OCI-LY3 (cell line): ENCODE measurements around the gene NELL2.

ENCODE experiments used
- H2AFZ ChIP-seq: fragments of 200-600, 300-600 bp; shearing (Covaris generic); 2 replicates; pipeline ENCODE4 v1.6.0; 2014; ENCODE audit warnings: antibody characterized with exemption, low read depth, low read length
- H3K27ac ChIP-seq: fragments of 200-600, 300-600 bp; sonication (generic); 2 replicates; pipeline ENCODE4 v1.5.1; 2014; ENCODE audit warnings: mild to moderate bottlenecking, low read length, moderate library complexity, mixed read lengths
- H3K27me3 ChIP-seq: fragments of 200-600, 300-600 bp; sonication (generic); 2 replicates; pipeline ENCODE4 v1.6.1; 2014; ENCODE audit warnings: low read depth, low read length, mixed read lengths
- H3K36me3 ChIP-seq: fragments of 200-600, 300-600 bp; sonication (generic); replicated peaks from 2 replicates; pipeline ENCODE3; 2014; ENCODE audit warnings: low read depth, low read length, mixed read lengths
- H3K4me1 ChIP-seq: fragments of 300-600, 200-600 bp; sonication (generic); 2 replicates; pipeline ENCODE4 v1.6.1; 2014; ENCODE audit warnings: low read length, mixed read lengths
- H3K4me2 ChIP-seq: fragments of 200-600, 300-600 bp; sonication (generic); 2 replicates; pipeline ENCODE4 v1.6.1; 2014; ENCODE audit warnings: low read length, mixed read lengths
- H3K4me3 ChIP-seq: fragments of 300-600, 200-600 bp; sonication (generic); 2 replicates; pipeline ENCODE4 v1.5.1; 2014; ENCODE audit warnings: antibody characterized with exemption, mild to moderate bottlenecking, low read length, moderate library complexity
- H3K79me2 ChIP-seq: fragments of 300-600, 200-600 bp; shearing (Covaris generic); 2 replicates; pipeline ENCODE4 v1.6.1; 2014; ENCODE audit warnings: mild to moderate bottlenecking, low read length, mixed read lengths
- H3K9ac ChIP-seq: fragments of 300-600, 200-600 bp; shearing (Covaris generic); 2 replicates; pipeline ENCODE4 v1.6.0; 2014; ENCODE audit warnings: mild to moderate bottlenecking, low read length, moderate library complexity
- H3K9me3 ChIP-seq: fragments of 200-600, 300-600 bp; shearing (Covaris generic); 2 replicates; pipeline ENCODE4 v1.6.1; 2014; ENCODE audit warnings: low read length, mixed read lengths; ENCODE audit not compliant: insufficient read depth
- H4K20me1 ChIP-seq: fragments of 200-600, 300-600 bp; sonication (generic); 2 replicates; pipeline ENCODE4 v1.6.1; 2016; ENCODE audit warnings: low read length, mixed read lengths; ENCODE audit not compliant: insufficient read depth
- EZH2phosphoT487 ChIP-seq: fragments of 200-600 bp; shearing (Covaris generic); IDR thresholded peaks from 2 replicates; pipeline ENCODE4 v1.6.1; 2018; ENCODE audit warnings: antibody characterized with exemption, mixed run types, low read depth
- TF ChIP-seq, protein P1 (sequence below): fragments of 200-600, 300-600 bp; sonication (generic); IDR thresholded peaks from 2 replicates; pipeline ENCODE4 v1.5.1; 2014; ENCODE audit warnings: antibody characterized with exemption, low read length, low read depth

The NELL2 gene

DNA sequence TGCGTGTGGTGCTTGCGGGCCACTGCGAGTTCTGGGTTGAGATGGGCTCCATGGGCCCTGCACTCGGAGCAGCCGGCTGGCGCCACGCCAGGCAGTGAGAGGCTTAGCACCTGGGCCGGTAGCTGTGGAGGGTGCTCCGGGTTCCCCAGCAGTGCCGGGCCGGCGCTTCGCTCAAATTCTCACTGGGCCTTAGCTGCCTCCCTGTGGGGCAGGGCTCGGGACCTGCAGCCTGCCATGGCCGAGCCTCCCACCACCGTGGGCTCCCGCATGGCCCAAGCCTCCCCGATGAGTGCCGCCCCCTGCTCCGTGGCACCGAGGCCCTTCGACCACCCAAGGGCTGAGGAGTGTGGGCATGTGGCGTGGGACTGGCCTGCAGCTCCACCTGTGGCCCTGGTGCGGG is 375.7 kb downstream of the NELL2 start:
- Histone ChIP-seq H3K27ac (no peak overlapping the region), H3K79me2 (no peaks in the 10 kb centered on the region), H3K4me1 (no peaks in the 10 kb centered on the region), H4K20me1 (no peaks in the 10 kb centered on the region), H2AFZ (no peak overlapping the region), H3K36me3 (no peaks in the 10 kb centered on the region), H3K9ac (no peak overlapping the region), H3K4me2 (no peak overlapping the region), H3K27me3 (no peaks in the 10 kb centered on the region), H3K4me3 (no peak overlapping the region), H3K9me3 (no peaks in the 10 kb centered on the region)
- no peak for TF ChIP-seq EZH2phosphoT487
- TF ChIP-seq, protein P1, sequence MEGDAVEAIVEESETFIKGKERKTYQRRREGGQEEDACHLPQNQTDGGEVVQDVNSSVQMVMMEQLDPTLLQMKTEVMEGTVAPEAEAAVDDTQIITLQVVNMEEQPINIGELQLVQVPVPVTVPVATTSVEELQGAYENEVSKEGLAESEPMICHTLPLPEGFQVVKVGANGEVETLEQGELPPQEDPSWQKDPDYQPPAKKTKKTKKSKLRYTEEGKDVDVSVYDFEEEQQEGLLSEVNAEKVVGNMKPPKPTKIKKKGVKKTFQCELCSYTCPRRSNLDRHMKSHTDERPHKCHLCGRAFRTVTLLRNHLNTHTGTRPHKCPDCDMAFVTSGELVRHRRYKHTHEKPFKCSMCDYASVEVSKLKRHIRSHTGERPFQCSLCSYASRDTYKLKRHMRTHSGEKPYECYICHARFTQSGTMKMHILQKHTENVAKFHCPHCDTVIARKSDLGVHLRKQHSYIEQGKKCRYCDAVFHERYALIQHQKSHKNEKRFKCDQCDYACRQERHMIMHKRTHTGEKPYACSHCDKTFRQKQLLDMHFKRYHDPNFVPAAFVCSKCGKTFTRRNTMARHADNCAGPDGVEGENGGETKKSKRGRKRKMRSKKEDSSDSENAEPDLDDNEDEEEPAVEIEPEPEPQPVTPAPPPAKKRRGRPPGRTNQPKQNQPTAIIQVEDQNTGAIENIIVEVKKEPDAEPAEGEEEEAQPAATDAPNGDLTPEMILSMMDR: no peak

GRCh38 chr12:44497044-44497443 is 379.1 kb downstream of the NELL2 start:
- Histone ChIP-seq H3K4me1 (no peaks in the 10 kb centered on the region), H2AFZ (no peak overlapping the region), H3K27ac (no peak overlapping the region), H3K36me3 (no peaks in the 10 kb centered on the region), H3K9me3 (no peaks in the 10 kb centered on the region), H3K4me2 (no peak overlapping the region), H3K9ac (no peak overlapping the region), H3K4me3 (no peak overlapping the region), H3K27me3 (no peaks in the 10 kb centered on the region), H3K79me2 (no peaks in the 10 kb centered on the region), H4K20me1 (no peaks in the 10 kb centered on the region)
- TF ChIP-seq EZH2phosphoT487: no peak
- TF ChIP-seq, protein P1: peak; percentile 35

- Histone ChIP-seq H3K79me2 (no peaks in the 10 kb centered on the region), H3K9ac (no peak overlapping the region)
- no peak for TF ChIP-seq EZH2phosphoT487
- TF ChIP-seq, protein P1: no peak
Observed at GRCh38 chr12:44490181-44490580, 385.9 kb downstream of the NELL2 start.

DNA sequence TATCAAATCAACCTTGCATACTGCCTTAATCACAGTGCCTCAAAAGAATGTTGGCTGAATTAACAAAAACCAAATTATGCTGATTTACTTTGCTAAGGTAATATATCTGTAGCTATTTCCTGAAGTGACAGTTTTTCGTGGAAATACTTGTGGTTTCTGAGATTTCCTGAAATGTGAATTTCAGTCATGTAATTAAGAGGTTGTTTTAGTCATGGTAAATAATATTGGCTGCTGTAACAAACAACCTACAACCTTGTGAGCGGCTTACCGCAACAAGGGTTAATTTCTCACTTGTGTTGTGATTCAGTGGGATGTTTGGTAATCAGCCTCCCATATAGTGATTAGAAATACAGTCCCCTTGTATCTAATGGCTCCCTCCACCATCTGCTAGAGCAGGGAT is 387.9 kb downstream of the NELL2 start:
- TF ChIP-seq EZH2phosphoT487: no peak
- TF ChIP-seq, protein P1: no peak

More at GRCh38 chr12:44490181-44490580, 385.9 kb downstream of the NELL2 start:
- H3K9me3 ChIP-seq: no peaks in the 10 kb centered on the region
- H3K4me1 ChIP-seq: no peaks in the 10 kb centered on the region
- H2AFZ ChIP-seq: no peak overlapping the region
- no peak overlapping the region for H3K27ac ChIP-seq
- no peaks in the 10 kb centered on the region for H3K36me3 ChIP-seq
- H4K20me1 ChIP-seq: no peaks in the 10 kb centered on the region
- no peaks in the 10 kb centered on the region for H3K27me3 ChIP-seq
- H3K4me3 ChIP-seq: no peak overlapping the region
- H3K4me2 ChIP-seq: no peak overlapping the region

More for the DNA sequence above, 387.9 kb downstream of the NELL2 start:
- Histone ChIP-seq H3K9me3 (no peaks in the 10 kb centered on the region), H3K27me3 (no peaks in the 10 kb centered on the region), H3K4me2 (no peak overlapping the region), H3K79me2 (no peaks in the 10 kb centered on the region), H4K20me1 (no peaks in the 10 kb centered on the region), H3K4me3 (no peak overlapping the region), H3K9ac (no peak overlapping the region), H2AFZ (no peak overlapping the region), H3K36me3 (no peaks in the 10 kb centered on the region), H3K27ac (no peak overlapping the region), H3K4me1 (no peaks in the 10 kb centered on the region)
